Suppressor macrophage treated with lipopolysaccharide for 1 hour (primary cell): Measurements from ENCODE around the gene RAB36.

ENCODE experiments used
- DNase-seq, 3 donors: peaks; one replicate each; pipeline ENCODE4 v3.0.0-alpha.2; 2020 to 2022

The RAB36 gene

DNA sequence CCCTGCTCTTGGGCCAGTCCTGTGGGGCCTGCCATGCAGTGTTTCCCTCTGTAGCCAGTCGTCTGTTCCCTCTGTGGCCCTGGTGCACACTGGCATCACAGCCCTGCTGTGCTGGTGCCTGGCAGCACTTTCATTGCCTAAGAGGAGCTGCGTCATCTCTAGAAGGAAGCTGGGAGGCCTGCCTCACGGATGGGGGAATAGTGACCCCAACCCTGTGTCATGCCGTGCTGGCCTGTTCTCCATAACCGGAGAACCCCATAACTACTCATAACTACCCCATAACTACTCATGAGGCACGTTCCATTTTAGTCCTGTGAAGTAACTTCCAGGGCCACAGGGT lies 14.0 kb downstream of the RAB36 start:
- peak in 2 of 3 donors; percentile 33 to 47 for DNase-seq

DNA sequence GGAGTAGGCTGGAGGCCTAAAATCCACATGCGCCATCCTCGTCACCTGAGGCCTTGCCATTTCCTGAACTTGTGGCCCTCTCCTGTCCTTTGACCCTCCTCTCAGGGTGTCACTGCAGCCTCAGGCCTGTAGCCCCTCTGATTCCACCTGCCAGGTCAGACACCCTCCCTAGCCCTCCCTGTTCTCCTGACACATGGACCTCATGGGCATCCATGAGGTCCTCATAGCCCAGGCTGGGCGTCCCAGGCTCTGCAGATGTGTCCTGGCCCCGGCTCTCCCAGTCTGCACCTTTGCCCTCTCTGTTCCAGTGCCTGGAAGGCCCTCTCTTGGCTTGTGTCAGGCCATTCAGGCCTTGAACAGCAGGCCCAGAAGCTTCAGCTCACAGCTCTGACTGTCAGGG lies 15.8 kb downstream of the RAB36 start:
- no peak for DNase-seq

DNA sequence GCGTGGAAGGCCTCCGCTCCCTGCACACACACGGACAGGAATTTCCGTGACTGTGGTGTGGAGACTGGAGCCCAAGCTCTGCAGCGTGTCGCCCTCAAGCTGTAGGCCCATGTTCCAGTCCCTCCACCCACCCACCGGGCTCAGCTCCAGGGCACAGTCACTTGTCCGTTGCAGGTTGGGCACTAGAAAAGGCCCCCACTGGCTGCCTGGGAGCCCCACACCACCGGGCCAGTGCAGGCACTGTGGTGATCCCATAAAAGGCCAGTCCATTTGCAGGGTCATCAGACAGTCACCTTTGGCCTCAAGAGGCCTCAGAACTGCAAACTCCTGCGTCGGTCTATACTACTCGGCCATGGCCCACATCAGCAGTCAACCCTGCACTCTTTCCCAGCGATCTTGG lies 16.3 kb downstream of the RAB36 start:
- no peak for DNase-seq

DNA sequence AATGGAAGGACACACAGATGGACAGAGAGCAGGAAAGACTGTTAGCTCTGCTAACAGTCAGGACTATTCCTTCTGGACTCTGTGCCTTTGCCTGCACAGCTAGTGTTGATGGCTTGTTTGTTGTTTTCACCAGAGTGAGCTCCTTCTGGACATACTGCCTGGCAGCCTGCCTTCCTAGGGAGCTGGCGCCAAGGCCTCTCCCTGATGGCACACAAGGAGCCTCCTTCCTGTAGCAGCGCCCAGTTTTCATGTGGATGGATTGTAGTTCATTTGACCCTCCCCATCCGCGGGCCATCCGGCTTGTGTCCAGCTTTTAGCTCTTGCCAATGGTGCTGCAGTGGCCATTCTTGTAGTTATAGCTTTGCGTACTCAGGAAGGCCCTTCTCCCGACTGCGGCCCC lies 18.4 kb downstream of the RAB36 start:
- DNase-seq = no peak

DNA sequence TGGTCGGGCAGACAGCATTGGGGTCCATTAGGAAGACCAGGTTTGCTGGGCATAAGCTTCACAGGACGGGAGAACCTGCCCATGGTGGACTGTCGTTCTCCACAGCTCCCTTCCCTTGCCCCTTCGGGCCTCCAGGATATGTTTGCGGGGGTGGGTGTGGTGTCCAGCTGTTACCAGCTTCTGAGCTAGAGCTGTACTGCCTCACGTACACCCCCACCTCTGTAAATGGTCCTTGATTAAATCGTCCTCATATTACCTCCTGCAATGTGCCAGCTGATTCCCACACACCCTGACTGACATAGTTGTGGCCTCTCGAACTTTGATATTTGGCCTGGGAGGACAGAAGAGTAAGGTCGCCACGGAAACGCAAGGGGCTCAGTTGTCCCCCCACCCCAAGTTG lies 18.8 kb downstream of the RAB36 start:
- no peak for DNase-seq

DNA sequence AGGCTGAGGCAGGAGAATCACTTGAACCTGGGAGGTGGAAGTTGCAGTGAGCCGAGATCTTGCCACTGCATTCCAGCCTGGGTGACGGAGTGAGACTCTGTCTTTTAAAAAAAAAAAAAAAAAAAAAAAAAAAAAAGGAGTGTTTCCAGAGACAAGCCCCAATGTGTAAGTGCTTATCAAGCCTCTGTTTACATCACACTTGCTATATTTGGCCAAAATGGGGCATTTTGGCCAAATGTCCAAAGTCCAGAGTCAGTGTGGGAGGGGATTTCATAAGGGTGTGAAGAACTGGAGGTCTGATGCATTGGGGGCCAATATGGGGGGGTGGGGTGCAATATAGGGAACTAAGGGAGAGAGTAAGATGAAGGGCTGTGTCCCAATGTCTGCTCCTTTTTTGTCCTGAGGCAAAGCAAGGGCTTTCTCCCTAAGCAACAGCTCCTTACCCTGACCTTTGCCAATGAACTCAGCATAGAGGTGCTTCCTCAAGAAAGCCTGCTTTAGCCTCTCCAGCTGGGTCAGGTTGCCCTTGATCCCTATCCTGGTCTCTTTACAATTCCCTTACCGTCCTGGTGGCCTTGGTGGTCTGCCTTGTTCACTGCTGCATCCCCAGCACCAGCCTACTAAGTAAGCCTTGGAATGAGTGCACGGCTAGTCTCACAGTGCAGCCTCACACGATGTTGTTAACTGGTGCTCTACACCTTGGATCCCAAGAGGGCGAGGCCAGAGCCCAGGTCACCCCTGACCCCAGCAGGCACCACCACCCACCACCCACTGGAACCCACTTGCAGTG lies 21.0 kb downstream of the RAB36 start:
- peak in 2 of 3 donors; percentile 28 to 50 for DNase-seq

DNA sequence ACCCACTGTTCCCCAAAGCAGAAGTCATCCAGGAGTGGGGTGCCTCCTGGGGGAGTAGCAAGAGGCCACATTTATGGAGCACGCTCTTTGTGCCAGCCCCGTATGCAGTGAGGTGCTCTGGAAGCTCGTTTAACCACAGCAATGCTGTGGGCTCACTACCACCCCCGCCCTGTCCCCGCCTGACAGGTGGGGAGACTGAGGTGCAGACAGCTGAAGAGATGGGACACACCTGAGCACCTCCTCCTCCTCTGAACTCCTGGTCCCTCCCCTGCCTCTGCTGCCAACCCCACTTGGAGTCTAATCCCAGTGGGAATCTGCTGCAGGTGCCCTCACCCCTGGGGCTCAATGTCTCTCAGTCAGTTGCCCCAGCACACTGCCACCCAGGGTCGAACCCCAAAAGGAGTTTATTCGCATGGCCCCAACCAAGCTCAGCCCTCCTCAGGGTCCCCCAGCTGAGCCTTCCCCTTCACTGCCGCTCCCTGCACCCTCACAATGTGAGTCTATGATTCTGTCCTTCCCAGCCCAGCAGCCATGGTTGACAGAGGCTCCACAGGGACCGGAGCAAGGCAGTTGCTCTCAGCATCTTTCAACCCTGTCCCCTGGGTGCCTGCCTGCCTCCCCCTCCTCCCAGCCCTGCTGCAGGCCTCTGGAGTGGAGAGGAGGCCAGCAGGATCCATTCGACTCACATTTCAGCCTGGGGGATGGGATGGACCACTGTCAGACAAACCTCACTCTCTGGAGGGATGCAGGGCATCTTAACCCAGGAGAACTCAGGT lies 21.8 kb downstream of the RAB36 start:
- no peak for DNase-seq

DNA sequence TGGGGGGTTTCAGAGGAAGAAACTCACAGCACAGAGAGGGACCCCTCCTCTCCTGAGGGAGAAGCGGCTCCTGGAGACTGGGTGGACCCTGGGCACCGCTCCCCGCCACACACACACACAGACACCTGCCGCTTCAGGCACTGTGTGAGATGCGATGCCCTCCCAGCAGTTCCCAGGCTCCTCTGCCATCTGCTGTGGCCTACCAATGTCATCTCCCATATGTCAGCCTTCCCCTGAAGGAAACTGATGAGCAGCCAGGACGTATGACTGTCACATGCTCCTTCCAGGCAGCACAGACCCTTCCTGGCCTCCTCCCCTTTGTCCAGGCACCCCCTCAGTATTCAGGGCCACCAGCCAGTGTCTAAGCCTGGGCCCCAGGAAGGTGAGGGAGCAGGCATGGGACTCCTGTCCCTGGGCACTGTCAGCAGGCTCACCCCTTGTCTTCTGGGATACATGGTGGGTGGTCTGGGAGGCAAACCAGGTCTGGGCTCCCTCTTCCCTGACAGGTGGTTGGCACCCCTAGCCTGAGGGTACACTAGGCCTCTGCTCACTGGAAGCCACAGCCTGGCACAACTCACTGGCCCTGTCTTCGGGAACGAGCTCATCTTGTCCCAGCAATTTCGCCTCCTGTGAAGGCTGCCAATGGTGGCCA lies 23.2 kb downstream of the RAB36 start:
- DNase-seq = no peak

DNA sequence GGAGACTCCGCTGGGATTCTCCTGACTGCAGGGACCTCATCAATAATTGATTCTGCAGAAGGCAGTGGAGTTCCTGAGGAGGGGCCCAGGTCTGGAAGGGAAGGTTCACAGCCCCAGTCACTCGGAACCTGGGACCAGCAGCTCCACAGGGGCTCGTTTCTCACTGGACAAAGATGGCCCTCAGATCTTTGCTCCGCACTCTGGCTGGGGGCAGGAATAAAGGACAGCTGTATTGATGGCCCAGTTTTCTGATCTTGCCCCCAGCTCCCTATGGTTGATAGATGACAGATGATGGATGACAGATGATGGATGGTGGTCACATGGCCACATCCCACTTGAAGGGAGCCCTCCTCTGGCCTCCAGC lies 23.7 kb downstream of the RAB36 start:
- DNase-seq = no peak

DNA sequence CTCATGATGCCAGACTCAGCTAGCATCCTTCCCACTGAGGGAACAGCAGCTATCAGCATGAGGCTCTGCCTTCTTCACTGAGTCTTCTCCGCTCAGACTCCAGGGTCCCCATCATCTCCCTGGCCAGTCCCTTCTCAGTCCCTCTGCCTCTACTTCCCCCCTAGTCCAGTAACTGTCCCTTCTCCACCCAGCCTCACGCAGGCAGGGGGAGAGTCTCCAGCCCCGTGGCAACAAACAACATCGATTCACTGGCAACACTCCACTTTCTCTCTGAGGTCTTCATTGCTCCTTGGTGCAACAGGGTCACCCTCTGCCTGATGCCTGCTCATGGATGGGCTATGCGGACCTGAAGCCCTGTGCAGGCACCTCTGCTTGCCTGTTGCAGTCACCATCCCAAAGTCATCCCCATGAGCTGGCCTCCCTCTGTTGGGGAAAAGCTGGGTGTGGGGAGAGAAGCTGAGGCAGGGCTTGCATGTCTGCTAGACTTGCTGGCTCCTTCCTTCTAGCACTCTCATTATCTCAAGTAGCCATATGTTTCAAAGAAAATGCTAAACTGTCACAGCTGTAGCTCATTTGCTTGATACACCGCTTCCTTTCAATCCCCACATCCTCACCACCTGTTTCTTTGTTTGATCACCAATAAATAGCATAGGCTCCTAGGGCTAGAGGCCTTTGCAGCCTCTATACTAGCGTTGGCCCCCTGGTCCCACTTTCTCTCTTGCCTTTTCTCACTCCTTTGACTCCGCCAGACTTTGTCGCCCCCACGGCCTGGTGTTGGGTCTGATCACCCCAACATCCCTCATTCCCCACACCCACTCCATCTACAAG lies 30.8 kb downstream of the RAB36 start:
- DNase-seq = no peak

DNA sequence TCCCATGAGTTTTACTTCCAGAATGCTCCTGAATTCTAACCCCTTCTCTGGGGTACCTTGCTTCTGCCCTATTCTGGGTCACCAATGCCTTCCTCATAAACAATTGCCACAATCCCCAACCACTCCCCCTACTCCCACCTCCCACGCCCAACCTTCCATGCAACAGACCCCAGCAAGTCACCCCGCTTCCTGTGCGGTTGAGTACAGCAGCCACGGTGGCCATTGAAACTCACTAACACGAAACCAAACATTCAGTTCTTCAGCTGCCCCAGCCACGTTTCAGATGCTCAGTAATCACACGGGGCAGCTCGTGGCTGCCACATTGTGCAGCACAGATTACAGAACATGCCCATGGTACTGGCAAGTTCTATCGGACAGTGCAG lies 31.4 kb downstream of the RAB36 start:
- no peak for DNase-seq

DNA sequence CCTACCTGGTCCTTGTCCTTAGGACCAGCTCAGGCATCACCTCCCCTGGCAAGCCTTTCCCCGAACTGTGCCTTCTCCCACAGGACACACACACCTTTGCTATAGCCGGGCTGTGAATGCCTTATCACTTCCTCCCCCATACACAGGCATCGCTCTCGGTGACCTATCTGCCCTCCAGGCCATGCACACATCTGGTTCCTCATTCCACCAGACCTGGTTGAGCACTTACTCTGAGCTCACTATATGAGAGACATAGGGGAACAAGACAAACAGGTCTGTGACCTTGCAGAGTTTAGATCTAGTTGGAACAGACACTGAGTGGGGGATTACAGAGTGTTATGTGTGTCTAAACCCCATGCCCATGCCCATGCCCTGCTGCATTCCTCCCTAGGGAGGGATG lies 31.9 kb downstream of the RAB36 start:
- DNase-seq = no peak

DNA sequence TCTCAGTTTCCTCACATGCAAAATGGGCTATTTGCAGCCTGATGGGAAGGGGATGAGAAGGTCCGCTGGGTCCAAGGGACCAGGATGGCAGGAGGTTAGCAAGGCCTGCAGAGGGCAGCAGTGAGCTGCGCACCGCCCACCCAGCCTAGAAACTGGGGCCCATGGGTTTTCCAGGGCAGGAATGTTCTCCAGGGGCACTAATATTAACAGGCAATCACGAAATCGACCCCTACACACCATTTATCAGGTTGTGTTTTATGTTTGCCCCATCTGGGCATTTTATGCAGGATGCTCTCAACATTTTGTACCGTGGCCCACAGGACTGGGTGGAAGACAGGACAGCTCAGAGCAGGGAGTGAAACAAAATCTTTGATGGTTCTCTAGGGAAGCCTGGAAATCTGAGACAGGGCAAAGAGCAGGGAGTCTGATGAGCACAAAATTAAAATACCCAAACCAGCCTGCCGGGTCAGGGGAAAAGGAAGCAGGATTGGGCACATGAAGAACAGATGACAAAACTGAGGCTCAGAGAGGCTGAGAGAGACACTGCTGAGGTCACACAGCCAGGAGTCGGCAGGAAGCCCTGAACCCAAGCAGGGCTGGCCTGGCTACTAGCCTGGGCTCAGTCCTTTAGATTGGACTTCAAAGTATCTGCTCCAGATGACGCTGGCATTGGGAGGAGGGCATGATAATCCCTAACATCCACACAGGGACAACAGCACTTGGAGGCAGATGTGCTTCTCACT lies 33.4 kb downstream of the RAB36 start:
- DNase-seq = peak; percentile 72 to 85 (median 81)

DNA sequence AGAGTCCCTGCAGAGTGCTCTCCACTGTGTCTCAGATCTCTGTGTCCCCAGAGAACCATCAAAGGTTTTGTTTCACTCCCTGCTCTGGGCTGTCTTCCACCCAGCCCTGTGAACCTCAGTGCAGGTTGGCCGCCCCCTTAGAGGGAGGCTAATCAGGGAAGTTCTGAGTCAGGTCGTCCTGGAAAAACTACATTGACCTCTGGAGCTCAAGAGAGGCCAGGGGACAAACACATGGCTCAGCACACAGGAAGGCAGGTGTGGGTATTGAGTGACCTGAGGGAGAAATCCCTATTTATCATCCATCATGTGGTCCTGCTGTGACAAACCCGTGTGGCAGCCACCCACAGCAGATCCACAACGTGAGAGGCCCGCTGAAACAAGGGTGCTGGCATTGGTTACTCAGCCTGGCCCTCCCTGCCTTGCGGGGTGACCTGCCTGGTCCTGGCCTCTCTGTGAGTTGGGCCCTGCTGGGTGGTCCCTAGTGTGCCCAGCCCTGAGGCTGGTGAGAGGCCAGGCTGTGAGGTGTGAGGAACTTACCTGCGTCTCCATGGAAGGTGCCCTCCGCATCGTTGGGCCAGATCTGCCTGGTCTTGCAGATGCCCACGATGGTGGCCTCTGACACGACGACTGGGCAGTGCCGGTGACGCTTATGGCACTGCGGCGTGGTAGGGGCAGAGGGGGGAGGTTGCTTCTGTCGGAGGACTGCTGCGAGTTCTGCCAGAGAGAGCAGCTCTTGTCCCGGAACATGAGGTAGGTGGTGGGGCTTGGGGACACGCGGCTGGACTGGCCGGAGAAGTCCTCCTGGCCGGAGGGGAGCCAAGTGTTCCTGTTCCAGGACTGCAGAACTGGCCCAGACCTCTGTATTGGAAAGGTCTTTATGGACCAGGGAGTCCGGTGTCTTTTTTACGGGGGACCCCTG lies 34.4 kb downstream of the RAB36 start:
- DNase-seq = no peak

DNA sequence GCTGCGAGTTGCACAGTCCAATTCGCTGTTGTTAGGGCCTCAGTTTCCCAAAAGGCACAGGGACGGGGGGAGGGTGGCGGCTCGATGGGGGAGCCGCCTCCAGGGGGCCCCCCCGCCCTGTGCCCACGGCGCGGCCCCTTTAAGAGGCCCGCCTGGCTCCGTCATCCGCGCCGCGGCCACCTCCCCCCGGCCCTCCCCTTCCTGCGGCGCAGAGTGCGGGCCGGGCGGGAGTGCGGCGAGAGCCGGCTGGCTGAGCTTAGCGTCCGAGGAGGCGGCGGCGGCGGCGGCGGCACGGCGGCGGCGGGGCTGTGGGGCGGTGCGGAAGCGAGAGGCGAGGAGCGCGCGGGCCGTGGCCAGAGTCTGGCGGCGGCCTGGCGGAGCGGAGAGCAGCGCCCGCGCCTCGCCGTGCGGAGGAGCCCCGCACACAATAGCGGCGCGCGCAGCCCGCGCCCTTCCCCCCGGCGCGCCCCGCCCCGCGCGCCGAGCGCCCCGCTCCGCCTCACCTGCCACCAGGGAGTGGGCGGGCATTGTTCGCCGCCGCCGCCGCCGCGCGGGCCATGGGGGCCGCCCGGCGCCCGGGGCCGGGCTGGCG lies 35.1 kb downstream of the RAB36 start, which contains the start of gene BCR:
Gene BCR, plus strand, starts transcription at position 209 of the 592 bp plus-strand sequence. CDS start 452 bp downstream, outside the sequence.
- DNase-seq = peak; percentile 65 to 87 (median 79)

DNA sequence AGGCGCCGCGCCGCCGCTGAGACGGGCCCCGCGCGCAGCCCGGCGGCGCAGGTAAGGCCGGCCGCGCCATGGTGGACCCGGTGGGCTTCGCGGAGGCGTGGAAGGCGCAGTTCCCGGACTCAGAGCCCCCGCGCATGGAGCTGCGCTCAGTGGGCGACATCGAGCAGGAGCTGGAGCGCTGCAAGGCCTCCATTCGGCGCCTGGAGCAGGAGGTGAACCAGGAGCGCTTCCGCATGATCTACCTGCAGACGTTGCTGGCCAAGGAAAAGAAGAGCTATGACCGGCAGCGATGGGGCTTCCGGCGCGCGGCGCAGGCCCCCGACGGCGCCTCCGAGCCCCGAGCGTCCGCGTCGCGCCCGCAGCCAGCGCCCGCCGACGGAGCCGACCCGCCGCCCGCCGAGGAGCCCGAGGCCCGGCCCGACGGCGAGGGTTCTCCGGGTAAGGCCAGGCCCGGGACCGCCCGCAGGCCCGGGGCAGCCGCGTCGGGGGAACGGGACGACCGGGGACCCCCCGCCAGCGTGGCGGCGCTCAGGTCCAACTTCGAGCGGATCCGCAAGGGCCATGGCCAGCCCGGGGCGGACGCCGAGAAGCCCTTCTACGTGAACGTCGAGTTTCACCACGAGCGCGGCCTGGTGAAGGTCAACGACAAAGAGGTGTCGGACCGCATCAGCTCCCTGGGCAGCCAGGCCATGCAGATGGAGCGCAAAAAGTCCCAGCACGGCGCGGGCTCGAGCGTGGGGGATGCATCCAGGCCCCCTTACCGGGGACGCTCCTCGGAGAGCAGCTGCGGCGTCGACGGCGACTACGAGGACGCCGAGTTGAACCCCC lies 35.8 kb downstream of the RAB36 start:
- DNase-seq = no peak

DNA sequence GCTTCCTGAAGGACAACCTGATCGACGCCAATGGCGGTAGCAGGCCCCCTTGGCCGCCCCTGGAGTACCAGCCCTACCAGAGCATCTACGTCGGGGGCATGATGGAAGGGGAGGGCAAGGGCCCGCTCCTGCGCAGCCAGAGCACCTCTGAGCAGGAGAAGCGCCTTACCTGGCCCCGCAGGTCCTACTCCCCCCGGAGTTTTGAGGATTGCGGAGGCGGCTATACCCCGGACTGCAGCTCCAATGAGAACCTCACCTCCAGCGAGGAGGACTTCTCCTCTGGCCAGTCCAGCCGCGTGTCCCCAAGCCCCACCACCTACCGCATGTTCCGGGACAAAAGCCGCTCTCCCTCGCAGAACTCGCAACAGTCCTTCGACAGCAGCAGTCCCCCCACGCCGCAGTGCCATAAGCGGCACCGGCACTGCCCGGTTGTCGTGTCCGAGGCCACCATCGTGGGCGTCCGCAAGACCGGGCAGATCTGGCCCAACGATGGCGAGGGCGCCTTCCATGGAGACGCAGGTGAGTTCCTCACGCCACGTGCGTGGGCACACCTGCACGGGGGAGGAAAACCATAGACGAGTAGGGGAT lies 36.5 kb downstream of the RAB36 start:
- DNase-seq = no peak

DNA sequence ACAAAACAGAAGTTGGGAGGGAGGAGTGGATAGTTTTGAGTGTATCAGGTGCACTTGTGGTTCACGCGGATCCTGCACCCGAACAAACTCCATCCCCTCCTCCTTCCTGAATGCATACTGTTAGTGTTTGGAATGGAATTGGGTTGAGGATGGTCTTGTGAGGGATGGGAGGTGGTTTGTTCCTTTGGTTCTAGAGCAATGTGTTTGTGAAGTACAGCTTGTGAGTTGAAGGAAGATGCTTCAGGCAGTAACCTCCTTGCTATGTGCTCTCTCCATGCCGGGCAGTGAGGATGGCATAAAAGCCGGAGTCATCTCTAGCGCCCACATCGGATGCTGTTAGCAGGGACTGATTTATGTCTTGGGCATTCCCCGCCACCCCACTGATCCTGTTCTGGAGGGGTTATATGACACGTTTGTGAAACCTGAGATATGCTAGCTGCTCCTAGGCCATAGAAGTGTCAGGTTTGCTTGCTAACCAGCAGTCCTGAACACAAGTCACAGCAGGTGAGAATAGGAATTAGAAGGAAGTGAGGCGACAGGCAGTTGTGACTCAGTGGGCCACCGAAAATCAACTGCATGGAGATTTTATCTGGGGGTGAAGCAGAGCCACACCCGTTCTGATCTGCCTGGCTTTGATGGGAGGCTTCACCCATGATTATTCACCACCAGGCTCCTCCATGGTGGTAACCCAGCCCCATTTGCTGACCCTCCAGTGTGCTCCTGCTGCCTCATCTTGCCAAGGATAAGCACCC lies 37.2 kb downstream of the RAB36 start:
- DNase-seq = peak; percentile 73 to 74 (median 74)
